Thyroid gland (tissue), 4 donors: ENCODE measurements around the gene CTNNA2.

Experiments used
- CTCF ChIP-seq, 6 experiments: fragments of 200-600 bp in 3 of 6; fragments of 450-650 bp in 3 of 6; sonication (generic) in 3 of 6; IDR thresholded peaks; one replicate each; pipeline ENCODE4 v1.5.1; 2016 to 2019; ENCODE audit warnings: antibody characterized with exemption in 6 of 6, mild to moderate bottlenecking in 2 of 6, inconsistent platforms in 1 of 6, moderate library complexity in 1 of 6
- POLR2A ChIP-seq, 2 donors: fragments of 450-650 bp; IDR thresholded peaks; one replicate each; pipeline ENCODE4 v1.6.1; 2017; ENCODE audit warnings: antibody characterized with exemption in 2 of 2, mild to moderate bottlenecking in 2 of 2, moderate library complexity in 1 of 2

DNA sequence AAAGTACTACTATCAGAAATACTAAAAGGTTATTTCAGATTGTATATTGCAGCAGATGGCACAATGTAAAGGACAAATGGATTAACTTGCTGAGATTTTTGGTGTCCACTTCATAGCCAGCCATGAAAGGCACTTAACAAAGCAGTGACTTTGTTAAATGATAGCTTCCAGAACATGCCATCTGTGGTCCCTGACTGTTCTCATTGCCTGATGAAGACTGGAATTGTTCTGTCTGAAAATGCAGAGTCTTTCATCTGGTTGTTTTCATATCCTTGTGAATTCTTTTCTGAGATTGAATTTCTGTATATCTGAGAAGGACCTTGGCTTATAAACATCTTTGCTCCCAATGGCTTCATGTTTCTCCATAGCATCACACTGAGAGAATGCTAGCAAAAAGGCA lies 836.1 kb downstream of the CTNNA2 start:
- no peak for TF ChIP-seq CTCF (IDR thresholded peaks at IDR 0.05)
- no peak for TF ChIP-seq POLR2A (IDR thresholded peaks at IDR 0.05)
